Epithelial cell of esophagus (primary cell): ENCODE measurements around the gene TTC9.
"Not testable (repeated sequence)": the region's sequence is repeated elsewhere in the genome, so short reads cannot be mapped to it uniquely, and the experiment has no call there.

Experiments
- DNase-seq: peaks from one replicate; pipeline ENCODE4 v3.0.0; 2010; ENCODE audit warnings: low read depth
- H3K4me3 ChIP-seq: 2 replicates; pipeline ENCODE4 v1.5.1; 2011; ENCODE audit warnings: mild to moderate bottlenecking, low read length, control low read depth
- CTCF ChIP-seq: IDR thresholded peaks from 2 replicates; pipeline ENCODE4 v1.5.1; 2011; ENCODE audit warnings: low read depth, mild to moderate bottlenecking, low read length, control low read depth, inconsistent platforms; ENCODE audit not compliant: insufficient read depth; ENCODE audit errors: missing control alignments

Gene TTC9

GRCh38 chr14:70696026-70696425 is 54.3 kb downstream of the TTC9 start:
- DNase-seq: no peak
- no peak overlapping the region for H3K4me3 ChIP-seq
- no peak for TF ChIP-seq CTCF

GRCh38 chr14:70697701-70698100 is 56.0 kb downstream of the TTC9 start:
- TF ChIP-seq CTCF: no peak
- DNase-seq: peak; percentile 71

GRCh38 chr14:70698288-70698687 is 56.6 kb downstream of the TTC9 start:
- DNase-seq: peak; percentile 74
- no peak overlapping the region for H3K4me3 ChIP-seq
- TF ChIP-seq CTCF: no peak

More at GRCh38 chr14:70697701-70698100, 56.0 kb downstream of the TTC9 start:
- H3K4me3 ChIP-seq: no peak overlapping the region

GRCh38 chr14:70699646-70700045 is 57.9 kb downstream of the TTC9 start:
- no peak overlapping the region for H3K4me3 ChIP-seq
- no peak for TF ChIP-seq CTCF
- DNase-seq: no peak

GRCh38 chr14:70700955-70701585 is 59.4 kb downstream of the TTC9 start:
- no peak for DNase-seq
- H3K4me3 ChIP-seq: no peak overlapping the region
- TF ChIP-seq CTCF: no peak

GRCh38 chr14:70701610-70702009 is 59.9 kb downstream of the TTC9 start:
- TF ChIP-seq CTCF: no peak
- DNase-seq: no peak

GRCh38 chr14:70702161-70702560 is 60.4 kb downstream of the TTC9 start:
- DNase-seq: no peak
- H3K4me3 ChIP-seq: no peak overlapping the region
- TF ChIP-seq CTCF: no peak

More at GRCh38 chr14:70701610-70702009, 59.9 kb downstream of the TTC9 start:
- no peak overlapping the region for H3K4me3 ChIP-seq

- not testable (repeated sequence) for H3K4me3 ChIP-seq, DNase-seq
These were observed 62.0 kb downstream of the TTC9 start for GRCh38 chr14:70703621-70704168.
